ENCODE data around the gene C2orf80.

Gene C2orf80

GRCh38 chr2:208195531-208195930 is 5.7 kb upstream of the C2orf80 start:
- Mint-ChIP-seq H3K36me3 (ENCODE audit: low read depth) (no peaks in the 10 kb centered on the region), H3K27me3 (ENCODE audit: low read depth, poor library complexity) (peaks cover 6% of the 10 kb centered on the region), H3K4me3 (no peak overlapping the region), H3K27ac (no peak overlapping the region), H3K9me3 (no peaks in the 10 kb centered on the region), H3K4me1 (peaks cover 16% of the 10 kb centered on the region)
- no peak for DNase-seq
- no peak for TF ChIP-seq CTCF (IDR thresholded peaks at IDR 0.05)

GRCh38 chr2:208192611-208193236 is 2.9 kb upstream of the C2orf80 start:
- no peak overlapping the region for H3K4me3 Mint-ChIP-seq
- no peak for DNase-seq
- H3K4me1 Mint-ChIP-seq, result peaks cover 19% of the 10 kb centered on the region
- H3K9me3 Mint-ChIP-seq, result no peaks in the 10 kb centered on the region
- peaks cover 5% of the 10 kb centered on the region for H3K27me3 Mint-ChIP-seq (ENCODE audit: low read depth, poor library complexity)
- TF ChIP-seq CTCF (IDR thresholded peaks at IDR 0.05), result no peak
- no peaks in the 10 kb centered on the region for H3K36me3 Mint-ChIP-seq (ENCODE audit: low read depth)
- H3K27ac Mint-ChIP-seq, result no peak overlapping the region

- Mint-ChIP-seq H3K27ac (no peak overlapping the region), H3K36me3 (ENCODE audit: low read depth) (no peaks in the 10 kb centered on the region), H3K27me3 (ENCODE audit: low read depth, poor library complexity) (peaks cover 11% of the 10 kb centered on the region), H3K4me1 (peaks cover 24% of the 10 kb centered on the region), H3K9me3 (no peaks in the 10 kb centered on the region), H3K4me3 (no peak overlapping the region)
- no peak for TF ChIP-seq CTCF (IDR thresholded peaks at IDR 0.05)
- DNase-seq, result no peak
Measured at GRCh38 chr2:208189069-208189809, 591 bp downstream of the C2orf80 start.

GRCh38 chr2:208186893-208187292 is 2.9 kb downstream of the C2orf80 start:
- no peak overlapping the region for H3K4me3 Mint-ChIP-seq
- H3K9me3 Mint-ChIP-seq, result no peaks in the 10 kb centered on the region
- peaks cover 12% of the 10 kb centered on the region for H3K27me3 Mint-ChIP-seq (ENCODE audit: low read depth, poor library complexity)
- no peak for TF ChIP-seq CTCF (IDR thresholded peaks at IDR 0.05)
- peaks cover 40% of the 10 kb centered on the region for H3K4me1 Mint-ChIP-seq
- H3K36me3 Mint-ChIP-seq (ENCODE audit: low read depth), result no peaks in the 10 kb centered on the region
- DNase-seq, result no peak
- H3K27ac Mint-ChIP-seq, result no peak overlapping the region

GRCh38 chr2:208186465-208186864 is 3.4 kb downstream of the C2orf80 start:
- peaks cover 12% of the 10 kb centered on the region for H3K27me3 Mint-ChIP-seq (ENCODE audit: low read depth, poor library complexity)
- no peak for DNase-seq
- H3K4me1 Mint-ChIP-seq, result peaks cover 40% of the 10 kb centered on the region
- H3K9me3 Mint-ChIP-seq, result no peaks in the 10 kb centered on the region
- H3K27ac Mint-ChIP-seq, result no peak overlapping the region
- no peak for TF ChIP-seq CTCF (IDR thresholded peaks at IDR 0.05)
- no peaks in the 10 kb centered on the region for H3K36me3 Mint-ChIP-seq (ENCODE audit: low read depth)
- no peak overlapping the region for H3K4me3 Mint-ChIP-seq
